NCI-H1105 (cell line): ENCODE measurements around the gene RAD51B.
"Not testable (repeated sequence)": the region's sequence is repeated elsewhere in the genome, so short reads cannot be mapped to it uniquely, and the experiment has no call there.

ENCODE experiments used
- DNase-seq: peaks from one replicate; lab custom pipeline; 2025; lab: John Stamatoyannopoulos, UW

RAD51B gene

GRCh38 chr14:67949771-67950170 is 130.2 kb downstream of the RAD51B start:
- no peak for DNase-seq

GRCh38 chr14:67950386-67950785 is 130.8 kb downstream of the RAD51B start:
- DNase-seq = no peak

DNA sequence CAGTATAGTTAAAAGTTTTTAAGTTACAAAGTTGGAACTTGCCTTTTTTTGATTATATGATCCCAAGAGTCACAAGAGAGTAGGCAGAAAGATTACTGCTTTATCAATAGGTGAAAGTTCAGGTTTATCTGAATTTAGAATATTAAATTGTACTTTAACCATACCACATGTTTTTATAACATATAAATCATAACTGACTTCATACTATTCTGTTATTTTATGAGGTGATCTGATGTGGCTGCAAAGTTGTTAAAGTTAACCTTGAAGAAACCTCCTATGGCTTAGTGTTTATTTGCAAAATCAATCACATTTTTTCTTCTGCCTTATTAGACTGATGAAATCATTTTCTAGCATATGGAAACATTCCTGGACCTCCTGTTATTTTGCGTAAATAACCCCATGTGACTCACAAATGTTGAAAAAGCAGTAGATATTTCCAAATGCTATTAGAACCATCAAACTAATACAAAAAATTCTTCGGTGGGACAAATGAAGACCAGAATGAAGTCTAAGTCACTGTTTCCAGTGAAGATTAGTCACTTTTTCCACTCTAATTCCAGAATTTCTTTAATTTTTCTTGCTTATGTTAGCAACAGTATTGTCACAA is 132.1 kb downstream of the RAD51B start:
- no peak for DNase-seq

GRCh38 chr14:67952381-67952780 is 132.8 kb downstream of the RAD51B start:
- DNase-seq = no peak

DNA sequence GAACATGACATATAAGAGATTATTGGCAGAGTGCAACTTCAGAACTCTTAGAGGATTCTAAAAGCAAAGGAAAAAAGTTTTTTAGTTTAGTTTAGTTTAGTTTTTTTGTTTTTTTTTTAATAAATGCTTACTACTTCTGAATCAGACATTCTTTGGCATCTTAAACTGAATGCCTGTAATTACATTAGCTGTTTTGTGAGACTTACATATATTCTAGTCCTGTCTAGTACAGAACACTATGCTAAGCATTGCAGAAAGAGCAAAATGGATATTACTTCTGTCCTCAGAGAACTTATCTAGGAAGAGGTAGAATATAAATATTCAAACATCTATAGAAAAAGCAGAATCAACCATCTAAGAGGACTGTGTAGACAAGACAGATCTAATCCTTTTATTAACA is 133.2 kb downstream of the RAD51B start:
- DNase-seq = no peak

DNA sequence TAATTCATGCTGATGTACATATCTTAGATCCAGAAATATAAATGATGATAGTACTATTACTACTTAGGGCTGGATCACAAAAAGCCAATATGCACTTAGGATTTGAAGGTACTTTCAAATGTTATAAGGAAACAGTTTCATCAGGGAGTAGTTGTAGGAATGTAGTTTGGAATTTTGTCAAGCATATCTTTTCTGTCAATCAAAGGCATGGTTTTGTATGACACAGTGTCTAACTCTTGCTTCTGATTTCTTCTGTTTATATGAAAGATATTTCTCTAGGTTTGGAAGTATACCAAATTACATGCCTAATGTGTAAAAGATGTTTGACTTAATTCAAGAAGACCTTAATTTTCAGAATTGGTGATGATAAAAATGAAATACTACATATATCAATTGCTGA is 135.7 kb downstream of the RAD51B start:
- no peak for DNase-seq

DNA sequence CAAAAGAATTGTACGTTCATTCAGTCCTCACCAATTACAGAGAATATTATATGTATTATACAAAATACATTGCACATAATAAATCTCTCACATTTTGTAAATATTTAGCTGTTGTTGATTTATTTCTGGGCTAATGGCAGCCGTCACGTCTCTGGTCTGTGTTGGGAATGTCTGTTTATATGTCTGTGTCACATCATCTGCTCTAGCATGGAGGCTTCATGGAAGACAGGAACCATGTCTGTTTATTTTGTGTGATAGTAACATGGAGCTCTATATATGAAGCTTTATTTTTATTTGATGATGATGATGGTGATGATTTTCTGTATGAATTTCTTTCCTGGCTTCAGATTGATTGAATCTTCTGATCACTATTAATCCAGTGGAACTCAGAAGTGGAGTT is 138.4 kb downstream of the RAD51B start:
- no peak for DNase-seq

DNA sequence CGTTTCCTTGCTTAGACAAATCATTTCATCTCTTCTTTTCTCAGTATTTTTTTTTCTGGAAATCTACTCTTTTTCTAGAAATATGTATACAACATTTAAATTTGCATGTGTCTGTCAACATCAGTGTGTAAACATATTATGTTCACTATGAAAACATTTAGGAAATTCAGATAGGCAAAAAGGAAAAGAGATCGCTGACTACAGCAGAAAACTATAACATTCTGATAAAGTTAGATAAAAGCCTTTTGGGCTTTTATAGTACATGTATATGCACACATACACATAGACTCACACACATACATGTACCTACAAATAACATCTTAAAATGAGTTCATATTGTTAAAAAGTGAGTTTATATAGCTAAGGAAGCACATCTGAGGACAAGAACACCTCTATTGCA is 142.1 kb downstream of the RAD51B start:
- no peak for DNase-seq

- DNase-seq = no peak
Observed at GRCh38 chr14:67962215-67962644, 142.7 kb downstream of the RAD51B start.

- DNase-seq = no peak
Observed at GRCh38 chr14:67963545-67963944, 144.0 kb downstream of the RAD51B start.

GRCh38 chr14:67963960-67964812 is 144.6 kb downstream of the RAD51B start:
- DNase-seq = no peak

GRCh38 chr14:67965696-67966095 is 146.1 kb downstream of the RAD51B start:
- no peak for DNase-seq

DNA sequence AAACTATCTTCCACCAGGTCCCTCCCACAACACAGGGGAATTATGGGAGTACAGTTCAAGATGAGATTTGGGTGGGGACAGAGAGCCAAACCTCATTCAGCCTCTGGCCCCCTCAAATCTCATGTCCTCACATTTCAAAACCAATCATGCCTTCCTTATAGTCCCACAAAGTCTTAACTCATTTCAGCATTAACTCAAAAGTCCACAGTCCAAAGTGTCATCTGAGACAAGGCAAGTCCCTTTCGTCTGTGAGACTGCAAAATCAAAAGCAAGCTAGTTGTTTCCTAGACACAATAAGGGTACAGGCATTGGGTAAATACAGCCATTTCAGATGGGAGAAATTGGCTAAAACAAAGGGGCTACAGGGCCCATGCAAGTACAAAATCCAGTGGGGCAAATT is 147.6 kb downstream of the RAD51B start:
- DNase-seq = no peak

DNA sequence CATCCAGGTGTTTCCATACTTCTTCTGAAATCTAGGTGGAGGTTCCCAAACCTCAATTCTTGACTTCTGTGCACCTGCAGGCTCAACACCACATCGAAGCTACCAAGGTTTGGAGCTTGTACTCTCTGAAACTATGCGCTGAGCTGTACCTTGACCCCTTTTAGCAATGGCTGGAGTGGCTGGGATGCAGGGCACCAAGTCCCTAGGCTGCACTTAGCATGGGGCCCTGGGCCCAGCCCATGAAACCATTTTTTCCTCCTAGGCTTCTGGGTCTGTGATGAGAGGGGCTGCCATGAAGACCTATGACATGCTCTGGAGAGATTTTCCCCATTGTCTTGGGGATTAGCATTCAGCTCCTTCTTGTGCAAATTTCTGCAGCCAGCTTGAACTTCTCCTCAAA is 148.4 kb downstream of the RAD51B start:
- not testable (repeated sequence) for DNase-seq

DNA sequence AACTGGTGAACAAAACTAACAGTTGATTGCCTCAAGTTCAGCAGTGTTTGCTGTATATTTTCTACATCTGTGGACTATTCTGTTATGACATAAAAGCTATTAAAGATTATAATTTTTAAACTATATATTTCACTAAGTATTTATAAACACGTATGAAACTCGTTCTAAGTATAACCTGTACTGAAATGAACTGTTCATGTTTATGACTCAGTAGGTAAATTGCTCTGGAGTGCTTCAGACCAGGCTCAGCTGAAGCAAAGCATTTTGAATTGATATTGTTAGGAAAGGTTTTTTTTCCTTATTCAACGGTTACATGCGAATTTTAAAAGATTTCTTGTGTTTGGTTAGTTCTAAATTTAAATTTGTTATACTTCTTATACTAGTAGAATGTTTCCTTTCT is 151.3 kb downstream of the RAD51B start:
- no peak for DNase-seq

DNA sequence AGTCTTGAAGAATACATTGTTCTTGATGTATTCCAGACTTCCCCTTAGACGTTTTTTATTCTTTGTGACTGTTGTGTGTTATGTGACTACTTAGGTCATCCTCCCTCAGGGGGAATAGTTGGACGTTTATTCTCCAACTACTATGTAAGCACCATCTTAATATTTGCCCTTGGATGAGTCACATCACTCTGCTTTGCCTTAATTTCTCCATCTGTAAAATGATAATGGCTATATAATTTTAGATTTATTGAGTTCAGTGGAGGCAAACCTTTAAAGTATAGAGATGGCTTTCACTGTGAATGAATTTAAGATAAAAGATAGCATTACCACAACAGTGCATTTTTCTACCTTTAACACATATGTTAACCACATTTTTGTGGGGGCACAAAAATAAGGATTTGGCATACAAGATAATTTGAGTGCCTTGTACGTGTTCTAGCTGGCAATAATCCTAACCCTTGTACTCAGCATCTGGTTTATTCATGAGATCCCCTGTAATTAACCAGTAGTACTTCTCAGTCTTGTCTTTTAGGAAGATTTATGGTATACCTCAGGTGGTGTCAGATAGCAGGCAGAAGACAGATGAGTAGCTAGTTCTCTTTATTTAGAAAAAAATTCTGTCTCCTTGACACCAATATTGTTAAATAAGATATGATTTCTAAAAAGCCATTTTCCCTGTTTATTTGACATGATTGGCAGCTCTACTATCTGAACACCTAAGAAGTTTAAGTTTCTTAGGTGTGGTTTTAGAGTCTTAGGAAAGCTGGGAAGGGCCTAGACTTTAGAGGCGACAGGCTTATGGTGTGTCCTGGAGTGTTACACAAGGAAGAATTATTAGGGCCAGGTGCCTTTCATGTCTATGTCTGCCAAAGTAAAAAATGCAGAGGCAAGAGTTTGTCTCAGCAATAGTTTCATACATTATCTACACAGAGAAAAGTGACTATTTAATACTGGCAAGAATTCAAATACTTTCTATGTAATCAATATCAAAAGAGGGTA is 152.3 kb downstream of the RAD51B start:
- DNase-seq = peak; percentile 75

GRCh38 chr14:67973436-67973835 is 153.9 kb downstream of the RAD51B start:
- DNase-seq = no peak

DNA sequence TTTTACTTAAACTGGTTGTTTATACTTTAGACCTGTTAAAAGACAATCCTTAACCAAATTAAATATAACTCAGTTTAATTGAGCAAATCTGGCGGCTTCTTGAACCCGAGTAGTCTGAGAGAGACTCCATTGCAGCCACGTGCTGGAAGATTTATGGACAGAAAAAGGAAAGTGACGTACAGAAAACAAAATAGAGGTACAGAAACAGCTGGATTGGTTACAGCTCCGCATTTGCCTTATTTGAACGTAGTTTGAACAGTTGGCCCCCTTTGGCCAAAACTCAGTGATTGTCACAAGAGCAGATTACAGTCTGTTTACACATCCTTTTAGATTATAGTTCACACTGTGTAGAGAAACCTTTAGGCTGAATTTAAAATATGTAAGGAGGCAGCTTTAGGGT is 155.9 kb downstream of the RAD51B start:
- DNase-seq = no peak

GRCh38 chr14:67977434-67978034 is 158.0 kb downstream of the RAD51B start:
- DNase-seq = no peak

- no peak for DNase-seq
Observed at GRCh38 chr14:67978749-67979148, 159.2 kb downstream of the RAD51B start.

DNA sequence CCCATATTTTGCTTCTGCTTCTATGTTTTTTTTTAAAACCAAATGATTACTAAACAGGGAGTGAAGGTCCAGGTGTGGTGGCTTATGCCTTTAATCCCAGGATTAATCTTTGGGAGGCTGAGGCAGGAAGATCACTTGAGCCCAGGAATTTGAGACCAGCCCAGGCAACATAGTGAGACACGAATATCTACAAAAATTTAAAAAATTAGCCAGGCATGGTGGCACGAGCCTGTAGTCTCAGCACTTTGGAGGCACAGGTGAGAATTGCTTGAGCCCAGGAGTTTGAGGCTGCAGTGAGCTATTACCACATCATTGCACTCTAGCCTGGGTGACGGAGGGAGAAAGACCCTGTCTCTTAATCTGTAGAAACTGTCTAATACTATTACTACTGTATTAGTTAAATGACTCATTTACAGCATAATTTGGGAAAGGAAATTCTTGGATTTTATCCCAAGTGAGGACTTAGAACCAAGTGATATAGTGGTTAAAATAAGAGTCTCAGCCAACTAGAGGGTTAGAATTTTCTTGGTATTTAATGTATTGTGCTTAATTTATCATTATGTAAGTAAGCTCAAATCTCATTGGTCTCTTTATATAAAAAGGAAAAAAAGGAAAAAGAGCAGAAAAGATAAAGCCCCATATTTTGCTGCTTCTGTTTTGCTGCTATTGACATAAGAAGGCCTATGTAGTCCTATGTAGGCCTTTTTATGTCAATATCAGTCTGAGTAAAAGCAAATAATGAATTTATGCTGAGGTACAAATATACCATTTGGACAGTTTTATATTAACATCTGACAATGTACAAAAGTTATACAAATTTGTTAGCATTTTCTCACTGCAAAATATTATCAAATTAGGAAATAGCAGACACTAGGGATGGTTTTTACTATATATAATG is 163.4 kb downstream of the RAD51B start:
- DNase-seq = no peak
